ENCODE results near the gene GCAT.

The GCAT gene

GRCh38 chr22:37809672-37810333, 2.1 kb downstream of the GCAT start:
- no peak for DNase-seq (ENCODE audit: low spot score)

GRCh38 chr22:37811867-37812266, 4.1 kb downstream of the GCAT start:
- DNase-seq (ENCODE audit: low spot score), result no peak

- no peak for DNase-seq (ENCODE audit: low spot score)
Measured at GRCh38 chr22:37812869-37813678, 5.3 kb downstream of the GCAT start.

GRCh38 chr22:37815593-37815992, 7.9 kb downstream of the GCAT start:
- DNase-seq (ENCODE audit: low spot score), result no peak

- no peak for DNase-seq (ENCODE audit: low spot score)
Measured at GRCh38 chr22:37816543-37817180, 8.9 kb downstream of the GCAT start.

GRCh38 chr22:37817705-37818408, 10.1 kb downstream of the GCAT start:
- peak; percentile 96 for DNase-seq (ENCODE audit: low spot score)

GRCh38 chr22:37818409-37819104, 10.8 kb downstream of the GCAT start:
- no peak for DNase-seq (ENCODE audit: low spot score)

GRCh38 chr22:37819105-37819433, 11.3 kb downstream of the GCAT start:
- no peak for DNase-seq (ENCODE audit: low spot score)

- no peak for DNase-seq (ENCODE audit: low spot score)
Measured at GRCh38 chr22:37820350-37820749, 12.6 kb downstream of the GCAT start.

GRCh38 chr22:37822079-37822833, 14.5 kb downstream of the GCAT start:
- no peak for DNase-seq (ENCODE audit: low spot score)

- DNase-seq (ENCODE audit: low spot score), result no peak
Measured at GRCh38 chr22:37823134-37823985, 15.6 kb downstream of the GCAT start, which contains the start of gene GALR3. GALR3 (plus strand) TSS chr22:37823382; CDS start chr22:37823407, 25 bp downstream.

GRCh38 chr22:37824674-37825641, 17.2 kb downstream of the GCAT start:
- DNase-seq (ENCODE audit: low spot score), result no peak

- DNase-seq (ENCODE audit: low spot score), result no peak
Measured at GRCh38 chr22:37827056-37827455, 19.3 kb downstream of the GCAT start.

GRCh38 chr22:37830093-37830842, 22.5 kb downstream of the GCAT start:
- no peak for DNase-seq (ENCODE audit: low spot score)

GRCh38 chr22:37831472-37831871, 23.7 kb downstream of the GCAT start:
- DNase-seq (ENCODE audit: low spot score), result no peak

- DNase-seq (ENCODE audit: low spot score), result no peak
Measured at GRCh38 chr22:37832022-37832857, 24.5 kb downstream of the GCAT start.
